PC-9 (cell line): ENCODE measurements around the gene TMEM187. TPM values are rescaled to one million over a fixed set of nuclear protein-coding genes. Genes with fewer than 3 reads are reported as not detected.

Experiments
- BruUV-seq: library from RNA; stranded (reverse); fragments of 400-500 nt; replicated peaks from 2 replicates; lab custom pipeline; 2021; lab: Mats Ljungman, UMichigan
- CTCF ChIA-PET: fragments of 300-600 bp; sonication (Branson Sonifier 250); formaldehyde crosslinking; loops from one replicate; lab custom pipeline; 2022; ENCODE audit warnings: antibody characterized with exemption; lab: Charles Lee
- POLR2A ChIA-PET: fragments of 300-600 bp; sonication (Branson Sonifier 250); formaldehyde crosslinking; loops from one replicate; lab custom pipeline; 2022; ENCODE audit warnings: antibody characterized with exemption; ENCODE audit not compliant: unreplicated experiment; lab: Charles Lee
- DNase-seq, 2 experiments: peaks; one replicate each; pipeline versions ENCODE4 v3.0.0 to v3.0.0-alpha.2; 2015 to 2022; ENCODE audit warnings: mixed read lengths in 1 of 2
- H2AFZ ChIP-seq: fragments of 200-600 bp; sonication (generic); 2 replicates; pipeline ENCODE4 v1.8.1; 2017; ENCODE audit warnings: antibody characterized with exemption
- H3F3A ChIP-seq: fragments of 200-600 bp; sonication (generic); 2 replicates; pipeline ENCODE4 v1.8.1; 2017; ENCODE audit warnings: antibody characterized with exemption, mild to moderate bottlenecking, low read depth; ENCODE audit not compliant: insufficient read depth
- H3K27ac ChIP-seq: fragments of 200-600 bp; sonication (generic); 2 replicates; pipeline ENCODE4 v1.6.1; 2016; ENCODE audit warnings: mixed run types
- H3K27me3 ChIP-seq: fragments of 200-600 bp; sonication (generic); 2 replicates; pipeline ENCODE4 v1.6.1; 2016; ENCODE audit warnings: low read depth, mixed run types; ENCODE audit not compliant: insufficient read depth
- H3K36me3 ChIP-seq: fragments of 200-600 bp; sonication (generic); 2 replicates; pipeline ENCODE4 v1.6.1; 2016; ENCODE audit warnings: low read depth, mixed run types
- H3K4me1 ChIP-seq: fragments of 200-600 bp; sonication (generic); replicated peaks from 2 replicates; pipeline ENCODE4 v1.6.1; 2016; ENCODE audit warnings: mixed run types; ENCODE audit not compliant: insufficient read depth
- H3K4me2 ChIP-seq: fragments of 200-600 bp; sonication (generic); 2 replicates; pipeline ENCODE4 v1.6.1; 2017; ENCODE audit warnings: mixed run types
- H3K4me3 ChIP-seq: fragments of 200-600 bp; sonication (generic); 2 replicates; pipeline ENCODE4 v1.6.1; 2016; ENCODE audit warnings: mixed run types
- H3K79me2 ChIP-seq: fragments of 200-600 bp; sonication (generic); 2 replicates; pipeline ENCODE4 v1.6.1; 2017; ENCODE audit warnings: low read depth, mixed run types
- H3K9me2 ChIP-seq: fragments of 200-600 bp; sonication (generic); 2 replicates; pipeline ENCODE4 v1.8.1; 2017; ENCODE audit warnings: mild to moderate bottlenecking; ENCODE audit not compliant: insufficient read depth
- H3K9me3 ChIP-seq: fragments of 200-600 bp; sonication (generic); 2 replicates; pipeline ENCODE4 v1.8.1; 2016; ENCODE audit warnings: low read depth; ENCODE audit not compliant: insufficient read depth
- H4K20me1 ChIP-seq: fragments of 200-600 bp; sonication (generic); 2 replicates; pipeline ENCODE4 v1.8.1; 2017; ENCODE audit not compliant: insufficient read depth
- EZH2 ChIP-seq: fragments of 200-600 bp; sonication (generic); IDR thresholded peaks from 2 replicates; pipeline ENCODE4 v1.8.0; 2017; ENCODE audit warnings: antibody characterized with exemption, low read depth
- intact Hi-C: fragments of 100-400 bp; cut with micrococcal nuclease; formaldehyde crosslinking; loops from one replicate; pipeline ENCODE4 v1.10.0; 2022; ENCODE audit not compliant: unreplicated experiment
- total RNA-seq: library from RNA; stranded (reverse); gene quantifications from 2 replicates; pipeline ENCODE4 v1.2.3, GENCODE V29; 2021
- TF ChIP-seq, protein P1 (sequence below): fragments of 200-600 bp; sonication (generic); conservative IDR thresholded peaks from 2 replicates; pipeline ENCODE4 v1.6.1; 2017; ENCODE audit warnings: mixed run types, antibody characterized with exemption, mild to moderate bottlenecking, moderate library complexity

Gene TMEM187
- total RNA-seq, 1 experiment from 2014 or later = 20.1 TPM

DNA sequence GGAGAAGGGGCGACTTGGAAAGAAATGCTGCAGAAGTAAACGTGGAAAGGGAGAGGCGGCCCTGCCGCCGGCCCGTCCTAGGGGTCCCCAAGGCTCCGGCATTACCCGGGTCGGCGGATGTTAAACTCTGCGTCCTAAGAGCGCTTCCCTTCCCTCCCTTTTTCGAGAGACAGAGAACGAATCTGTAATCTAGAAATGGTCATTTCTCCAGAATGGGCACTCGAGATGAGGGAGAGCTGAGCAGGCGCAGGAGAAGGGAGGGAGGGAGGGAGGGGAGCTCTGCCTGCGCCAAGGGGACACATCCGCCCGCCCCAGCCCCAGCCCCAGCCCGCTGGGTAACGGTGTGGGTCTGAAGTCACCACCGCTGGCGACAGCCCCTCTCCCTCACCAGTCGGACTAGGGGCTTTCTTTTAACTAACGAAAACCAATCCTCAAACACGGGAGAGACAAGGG lies 2.6 kb upstream of the TMEM187 start:
- H3K4me2 ChIP-seq = peak overlapping the region; percentile 89
- H3K9me2 ChIP-seq = no peaks in the 10 kb centered on the region
- peaks cover 73% of the 10 kb centered on the region for H3K79me2 ChIP-seq
- intact Hi-C loops = loop anchor here (2.0 kb wide), 1 partner anchor 33 kb away; no protein-coding TSS in a partner anchor
- TF ChIP-seq, protein P1, sequence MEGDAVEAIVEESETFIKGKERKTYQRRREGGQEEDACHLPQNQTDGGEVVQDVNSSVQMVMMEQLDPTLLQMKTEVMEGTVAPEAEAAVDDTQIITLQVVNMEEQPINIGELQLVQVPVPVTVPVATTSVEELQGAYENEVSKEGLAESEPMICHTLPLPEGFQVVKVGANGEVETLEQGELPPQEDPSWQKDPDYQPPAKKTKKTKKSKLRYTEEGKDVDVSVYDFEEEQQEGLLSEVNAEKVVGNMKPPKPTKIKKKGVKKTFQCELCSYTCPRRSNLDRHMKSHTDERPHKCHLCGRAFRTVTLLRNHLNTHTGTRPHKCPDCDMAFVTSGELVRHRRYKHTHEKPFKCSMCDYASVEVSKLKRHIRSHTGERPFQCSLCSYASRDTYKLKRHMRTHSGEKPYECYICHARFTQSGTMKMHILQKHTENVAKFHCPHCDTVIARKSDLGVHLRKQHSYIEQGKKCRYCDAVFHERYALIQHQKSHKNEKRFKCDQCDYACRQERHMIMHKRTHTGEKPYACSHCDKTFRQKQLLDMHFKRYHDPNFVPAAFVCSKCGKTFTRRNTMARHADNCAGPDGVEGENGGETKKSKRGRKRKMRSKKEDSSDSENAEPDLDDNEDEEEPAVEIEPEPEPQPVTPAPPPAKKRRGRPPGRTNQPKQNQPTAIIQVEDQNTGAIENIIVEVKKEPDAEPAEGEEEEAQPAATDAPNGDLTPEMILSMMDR = no peak
- TF ChIP-seq EZH2 = no peak
- H3F3A ChIP-seq = peaks cover 9% of the 10 kb centered on the region; the same call in 1 of the 2 replicates
- H3K4me1 ChIP-seq = peaks cover 13% of the 10 kb centered on the region
- ChIA-PET POLR2A (no interaction called here), CTCF (interaction anchor here (0.6 kb wide), 2 partner anchors 127 to 851 kb away, joined by 4 to 5 read pairs; no protein-coding TSS in a partner anchor)
- no peak overlapping the region for H2AFZ ChIP-seq
- no peaks in the 10 kb centered on the region for H3K27me3 ChIP-seq
- H3K4me3 ChIP-seq = peak overlapping the region; percentile 92; the same call in 1 of the 2 replicates
- no peak overlapping the region for H3K27ac ChIP-seq
- no peaks in the 10 kb centered on the region for H3K36me3 ChIP-seq
- peaks cover 49% of the 10 kb centered on the region for H4K20me1 ChIP-seq
- no peaks in the 10 kb centered on the region for H3K9me3 ChIP-seq
- DNase-seq = no peak
- no TSS peak for BruUV-seq

DNA sequence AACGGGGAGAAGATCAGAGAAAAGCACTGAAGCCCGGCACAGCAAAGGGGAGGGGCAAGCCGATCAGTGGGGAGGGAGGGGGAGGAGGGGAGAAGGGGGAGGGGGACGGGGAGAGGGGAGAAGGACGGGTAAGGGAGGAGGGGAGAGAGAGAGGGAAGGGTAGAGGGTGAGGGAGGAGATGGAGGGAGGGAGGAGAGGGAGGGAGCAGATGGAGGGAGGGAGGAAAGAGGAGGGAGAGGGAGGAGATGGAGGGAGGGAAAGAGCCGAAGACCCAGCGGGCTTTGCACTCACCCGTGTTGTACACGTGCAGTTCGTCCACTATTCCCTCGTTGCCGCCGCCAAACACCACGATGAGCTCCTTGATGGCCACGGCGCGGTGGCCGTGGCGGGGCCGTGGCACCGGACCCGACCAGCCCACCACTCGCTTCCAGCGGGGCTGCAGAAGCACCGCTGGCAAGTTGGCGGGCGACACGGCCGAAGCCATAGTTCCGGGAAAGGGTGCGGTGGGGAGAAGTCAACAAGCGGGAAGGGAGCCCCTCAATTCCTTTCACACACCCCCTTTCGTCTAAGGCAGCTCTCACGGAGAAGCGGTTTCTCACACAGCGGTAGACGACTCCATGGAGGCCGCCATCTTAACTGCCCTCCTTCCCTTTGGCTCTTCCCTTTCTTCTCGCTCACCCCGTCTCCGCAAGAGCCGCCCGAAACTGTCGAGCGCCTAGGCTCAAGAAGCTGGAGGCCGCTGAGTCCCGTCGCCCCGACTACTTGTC lies 2.0 kb upstream of the TMEM187 start:
- Histone ChIP-seq H3K9me2 (no peaks in the 10 kb centered on the region), H3K27me3 (no peaks in the 10 kb centered on the region), H4K20me1 (peaks cover 43% of the 10 kb centered on the region), H3K4me1 (peaks cover 13% of the 10 kb centered on the region), H3K79me2 (peaks cover 67% of the 10 kb centered on the region), H3K9me3 (no peaks in the 10 kb centered on the region), H3K36me3 (no peaks in the 10 kb centered on the region), H2AFZ (no peak overlapping the region), H3K27ac (peak overlapping the region; percentile 99), H3K4me2 (peak overlapping the region; percentile 89), H3K4me3 (peak overlapping the region; percentile 92), H3F3A (peaks cover 9% of the 10 kb centered on the region; the same call in 1 of the 2 replicates)
- TF ChIP-seq, protein P1 = no peak
- no peak for TF ChIP-seq EZH2
- CTCF ChIA-PET = interaction anchor here (0.6 kb wide), 2 partner anchors 127 to 851 kb away, joined by 4 to 5 read pairs; no protein-coding TSS in a partner anchor
- BruUV-seq = TSS peak; percentile 45
- POLR2A ChIA-PET = interaction anchor here (0.5 to 1.0 kb wide), 4 partner anchors 25 to 577 kb away, joined by 6 to 22 read pairs (median 8); partner anchors contain the start of genes IKBKG and SLC10A3
- intact Hi-C loops = loop anchor here (1.0 to 2.0 kb wide), 4 partner anchors 32 to 577 kb away; partner anchors contain the start of genes EMD, IKBKG and MECP2
- DNase-seq = peak in 1 of 2 experiments; percentile 33

DNA sequence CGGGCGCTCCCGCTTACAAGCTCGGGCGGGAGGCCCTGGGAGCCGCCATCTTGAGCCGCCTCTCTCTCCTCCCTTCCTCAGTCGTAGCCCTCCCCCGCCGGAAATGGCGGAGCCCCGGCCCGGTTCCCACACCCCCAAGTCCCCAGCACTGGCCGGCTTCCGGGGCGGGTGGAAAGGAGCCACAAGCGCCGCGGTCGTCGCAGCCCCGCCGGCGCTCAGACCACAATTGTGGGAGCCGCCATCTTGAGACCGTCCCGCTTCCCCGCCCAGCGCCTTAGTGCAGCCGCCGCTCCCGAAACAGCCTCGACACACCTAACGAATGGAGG lies 1.5 kb upstream of the TMEM187 start:
- Histone ChIP-seq H3K36me3 (no peaks in the 10 kb centered on the region), H3K4me3 (peak overlapping the region; percentile 92), H3F3A (peaks cover 9% of the 10 kb centered on the region; the same call in 1 of the 2 replicates), H3K27me3 (no peaks in the 10 kb centered on the region), H2AFZ (peak overlapping the region; percentile 49; the same call in 1 of the 2 replicates), H3K4me2 (peak overlapping the region; percentile 89), H3K4me1 (peaks cover 13% of the 10 kb centered on the region), H3K9me2 (no peaks in the 10 kb centered on the region), H3K9me3 (no peaks in the 10 kb centered on the region), H4K20me1 (peaks cover 38% of the 10 kb centered on the region), H3K79me2 (peaks cover 61% of the 10 kb centered on the region), H3K27ac (peak overlapping the region; percentile 99)
- peak; percentile 65 to 94 for DNase-seq
- POLR2A ChIA-PET = interaction anchor here (0.5 to 1.0 kb wide), 4 partner anchors 26 to 576 kb away, joined by 6 to 22 read pairs (median 8); partner anchors contain the start of genes IKBKG and SLC10A3
- TF ChIP-seq EZH2 = no peak
- TF ChIP-seq, protein P1 = no peak
- no TSS peak for BruUV-seq
- intact Hi-C loops = loop anchor here (1.0 to 2.0 kb wide), 4 partner anchors 32 to 576 kb away; partner anchors contain the start of genes EMD, IKBKG and MECP2
- CTCF ChIA-PET = no interaction called here
